GM21515 (cell line): ENCODE results near the gene SERINC4.
"Not testable (repeated sequence)": the region's sequence is repeated elsewhere in the genome, so short reads cannot be mapped to it uniquely, and the experiment has no call there.

ENCODE experiments used
- ATAC-seq: cut with Tn5 transposase; IDR thresholded peaks from one replicate; pipeline ENCODE4 v1.9.1; 2021; ENCODE audit not compliant: unreplicated experiment

The SERINC4 gene

DNA sequence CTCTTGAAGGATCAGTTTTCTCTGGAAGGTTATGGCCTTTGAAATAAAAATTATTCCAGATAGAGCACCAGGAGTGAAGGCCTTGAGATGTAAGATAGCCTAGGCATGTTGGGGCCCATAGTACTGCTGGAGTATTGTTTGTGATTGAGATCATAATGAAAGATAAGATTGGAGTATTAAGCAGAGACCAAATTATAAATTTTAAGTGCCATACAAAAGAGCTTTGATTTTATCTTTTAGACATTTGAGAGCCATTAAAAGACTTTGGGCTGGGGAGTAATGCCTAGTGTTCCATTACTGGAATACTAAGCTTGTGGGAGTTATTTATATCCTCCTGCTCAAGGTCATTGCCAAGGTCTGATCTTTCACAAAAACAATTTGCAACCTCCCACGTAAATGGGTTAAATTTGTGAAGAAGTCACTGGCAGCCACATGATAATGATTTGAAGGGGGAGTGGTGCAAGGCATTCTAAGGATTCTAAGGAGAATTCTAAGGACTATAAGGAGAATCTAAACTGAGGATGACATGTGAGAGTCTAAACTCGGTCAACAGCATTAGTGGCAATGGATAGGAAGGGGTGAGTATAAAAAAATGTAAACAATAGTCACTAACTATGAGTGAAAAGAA is 36.1 kb downstream of the SERINC4 start:
- ATAC-seq: no peak

DNA sequence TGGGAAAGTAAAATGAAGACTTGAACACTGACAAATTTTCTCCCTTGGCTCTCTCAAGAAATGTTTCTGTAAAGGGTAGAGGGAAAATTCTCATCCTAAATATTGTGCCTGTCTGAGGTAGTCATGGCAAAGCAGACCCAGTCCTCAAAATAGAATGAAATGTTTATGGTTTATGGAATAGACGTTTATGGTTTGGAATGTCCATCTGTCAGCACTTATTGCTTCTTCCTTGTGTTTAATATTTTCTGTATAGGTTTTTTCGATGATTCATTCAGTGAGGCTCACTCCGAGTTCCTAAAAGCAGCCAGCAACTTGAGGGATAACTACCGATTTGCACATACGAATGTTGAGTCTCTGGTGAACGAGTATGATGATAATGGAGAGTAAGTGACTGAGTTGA is 37.2 kb downstream of the SERINC4 start:
- no peak for ATAC-seq

DNA sequence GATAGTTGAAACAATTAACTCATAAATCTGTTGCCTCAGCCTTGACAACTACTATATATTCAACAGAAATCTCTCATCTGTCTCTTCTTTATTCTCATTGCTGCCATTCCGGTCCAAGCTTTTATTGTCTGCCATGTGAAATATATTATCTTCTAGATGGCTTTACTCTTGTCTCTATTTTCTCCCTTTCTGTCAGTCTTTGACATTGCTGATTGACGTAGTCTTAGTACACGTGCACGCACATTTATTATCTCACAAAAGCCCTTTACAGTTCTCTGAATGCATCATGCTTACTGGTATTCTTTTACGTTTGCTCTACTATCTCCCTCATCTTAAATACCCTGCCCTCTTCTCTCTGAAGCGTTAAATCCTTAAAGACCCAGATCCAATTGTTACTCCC is 48.1 kb downstream of the SERINC4 start:
- ATAC-seq: no peak

DNA sequence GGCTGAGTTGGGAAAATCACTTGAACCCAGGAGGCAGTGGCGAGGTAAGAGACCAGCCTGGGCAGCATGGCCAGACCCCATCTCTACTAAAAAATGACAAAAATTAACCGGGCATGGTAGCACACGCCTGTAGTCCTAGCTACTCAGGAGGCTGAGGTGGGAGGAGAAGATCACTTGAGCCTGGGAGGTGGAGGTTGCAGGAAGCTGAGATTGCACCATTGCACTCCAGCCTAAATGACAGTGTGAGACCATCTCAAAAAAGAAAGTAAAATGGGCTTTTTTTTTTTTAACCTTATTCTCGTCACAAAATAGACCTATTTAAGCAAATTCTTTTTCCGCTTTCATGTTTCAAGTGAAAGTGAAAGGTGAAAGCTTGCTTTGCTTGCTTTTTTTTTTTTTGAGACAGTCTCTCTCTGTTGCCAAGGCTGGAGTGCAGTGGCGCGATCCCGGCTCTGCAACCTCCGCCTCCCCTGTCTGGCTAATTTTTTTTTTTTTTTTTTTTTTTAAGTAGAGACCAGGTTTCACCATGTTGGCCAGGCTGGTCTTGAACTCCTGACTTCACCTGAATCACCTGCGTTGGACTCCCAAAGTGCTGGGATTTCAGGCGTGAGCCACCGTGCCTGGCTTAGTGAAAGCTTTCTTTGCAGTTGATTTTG is 50.2 kb downstream of the SERINC4 start:
- peak; percentile 47 for ATAC-seq

DNA sequence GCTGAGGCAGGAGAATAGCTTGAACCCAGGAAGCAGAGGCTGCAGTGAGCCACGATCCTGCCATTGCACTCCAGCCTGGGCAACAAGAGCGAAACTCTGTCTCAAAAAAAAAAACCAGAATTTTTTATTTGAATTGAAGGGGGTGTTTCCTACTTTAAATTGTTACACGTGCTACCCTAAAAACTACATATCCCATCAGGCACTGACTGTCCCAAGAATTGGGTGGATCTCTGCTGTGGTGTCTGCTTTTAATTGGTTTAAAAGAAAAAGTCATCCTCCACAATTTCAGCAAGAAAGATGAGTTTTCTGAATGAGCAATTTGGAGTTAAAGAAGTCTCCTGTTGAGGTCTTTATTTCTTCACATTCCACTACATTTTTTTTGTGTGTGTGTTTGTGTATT is 51.6 kb downstream of the SERINC4 start:
- no peak for ATAC-seq

DNA sequence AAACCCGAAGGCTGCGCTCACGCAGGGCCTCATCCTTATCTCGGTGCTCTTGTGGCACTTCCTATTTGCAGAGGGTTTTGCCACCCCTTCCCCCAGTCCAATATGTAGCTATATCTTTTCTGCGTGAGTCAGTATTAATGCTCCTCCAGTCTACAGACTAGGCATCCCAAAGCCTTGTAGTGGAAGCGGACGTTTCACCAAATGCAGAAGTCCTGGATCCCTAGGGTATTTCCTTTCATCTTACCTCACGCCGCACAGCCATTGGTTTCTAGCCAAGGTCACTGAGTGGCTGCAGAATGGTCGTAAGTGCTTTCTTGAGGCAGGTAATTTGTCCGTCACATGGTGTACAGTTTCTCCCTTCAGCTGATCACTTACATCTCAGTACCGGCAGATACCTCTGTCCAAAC is 53.1 kb downstream of the SERINC4 start:
- not testable (repeated sequence) for ATAC-seq

DNA sequence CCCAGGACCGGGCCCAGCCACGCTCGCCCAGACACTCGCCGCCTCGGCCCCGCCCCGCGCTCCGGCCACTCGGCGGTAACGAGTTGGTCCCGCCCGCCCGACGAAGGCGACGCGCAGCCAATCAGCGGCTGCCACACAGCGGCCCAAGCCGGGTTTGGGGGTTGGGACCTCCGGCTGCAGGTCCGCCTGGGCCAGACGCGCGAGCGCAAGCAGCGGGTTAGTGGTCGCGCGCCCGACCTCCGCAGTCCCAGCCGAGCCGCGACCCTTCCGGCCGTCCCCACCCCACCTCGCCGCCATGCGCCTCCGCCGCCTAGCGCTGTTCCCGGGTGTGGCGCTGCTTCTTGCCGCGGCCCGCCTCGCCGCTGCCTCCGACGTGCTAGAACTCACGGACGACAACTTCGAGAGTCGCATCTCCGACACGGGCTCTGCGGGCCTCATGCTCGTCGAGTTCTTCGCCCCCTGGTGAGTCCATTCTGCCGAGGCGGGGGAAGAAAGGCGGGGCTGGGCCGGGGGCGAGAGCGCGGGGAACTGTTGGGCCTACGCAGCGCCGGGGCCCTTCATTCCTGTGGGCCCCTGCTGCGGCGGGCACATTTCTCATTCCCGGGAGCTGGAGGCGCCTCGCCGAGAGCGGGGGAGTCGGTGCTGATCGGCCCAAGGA is 53.6 kb downstream of the SERINC4 start, which contains the start of gene PDIA3:
PDIA3 (plus strand) TSS at position 194 of the 658 bp plus-strand sequence; CDS start at position 296, 102 bp downstream.
- ATAC-seq: peak; percentile 76
